Measurements from ENCODE around the gene SELPLG.

- no peak for TF ChIP-seq CTCF (IDR thresholded peaks at IDR 0.05)
- TF ChIP-seq POLR2A (IDR thresholded peaks at IDR 0.05), result no peak
These were observed 43.7 kb upstream of the SELPLG start for GRCh38 chr12:108677381-108677780.

Measured in prostate gland (tissue), 2 donors.